Stimulated activated effector memory CD8-positive, alpha-beta T cell treated with anti-CD3 and anti-CD28 coated beads, Interleukin-12 subunit alpha, Interleukin-12 subunit beta, amount 100 ng/mL, for 72 hours (primary cell): ENCODE results near the gene ZNF431.
"Not testable (repeated sequence)": the region's sequence is repeated elsewhere in the genome, so short reads cannot be mapped to it uniquely, and the experiment has no call there.

ENCODE experiments used
- ATAC-seq: fragments of 150-1000 bp; cut with Tn5 transposase; 2 replicates; pipeline ENCODE4 v1.10.0; 2021
- DNase-seq, 2 donors: peaks; one replicate each; pipeline ENCODE4 v3.0.0; 2021 to 2022; ENCODE audit warnings: low spot score in 2 of 2
- H3K27ac Mint-ChIP-seq: one replicate; pipeline ENCODE4 v1.8.0; 2022; ENCODE audit warnings: mild to moderate bottlenecking, mixed read lengths
- H3K36me3 Mint-ChIP-seq: one replicate; pipeline ENCODE4 v1.8.0; 2022; ENCODE audit warnings: mild to moderate bottlenecking, mixed read lengths
- H3K4me1 Mint-ChIP-seq: one replicate; pipeline ENCODE4 v1.8.0; 2022; ENCODE audit warnings: mixed read lengths
- H3K4me3 Mint-ChIP-seq: one replicate; pipeline ENCODE4 v1.8.0; 2022; ENCODE audit warnings: mild to moderate bottlenecking, mixed read lengths
- H3K9me3 Mint-ChIP-seq: one replicate; pipeline ENCODE4 v1.8.0; 2022; ENCODE audit warnings: mixed read lengths

The ZNF431 gene

DNA sequence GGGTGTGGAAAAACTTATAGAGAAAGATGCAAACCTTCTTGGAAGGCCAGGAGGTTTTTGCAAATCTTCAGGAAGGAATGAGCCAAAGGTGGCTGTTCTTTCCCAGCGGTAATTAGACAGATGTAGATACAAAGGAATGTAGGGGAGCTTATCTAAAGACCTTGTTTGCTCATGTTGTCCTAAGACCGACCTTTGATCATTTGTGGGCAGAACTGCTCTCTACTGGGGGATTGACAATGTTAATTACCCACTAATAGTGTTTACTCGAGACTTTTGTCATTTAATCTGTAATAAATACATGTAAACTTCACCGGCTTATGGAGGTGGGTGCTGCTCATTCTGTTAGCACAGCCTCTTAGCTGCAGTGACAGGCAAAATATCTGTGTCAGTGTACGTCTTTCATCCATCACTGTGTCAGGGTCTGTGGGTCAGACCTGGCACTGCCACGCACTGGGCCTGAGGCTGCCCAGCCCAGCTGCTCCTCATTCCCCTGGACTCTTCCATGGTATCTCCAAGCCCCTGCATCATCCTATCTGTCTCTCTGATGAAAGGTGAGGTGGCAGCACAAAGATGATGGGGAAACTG, 68.3 kb downstream of the ZNF431 start:
- no peak for ATAC-seq
- Mint-ChIP-seq H3K36me3 (no peaks in the 10 kb centered on the region), H3K9me3 (no peaks in the 10 kb centered on the region), H3K27ac (no peak overlapping the region), H3K4me3 (no peak overlapping the region), H3K4me1 (no peaks in the 10 kb centered on the region)
- DNase-seq: no peak

DNA sequence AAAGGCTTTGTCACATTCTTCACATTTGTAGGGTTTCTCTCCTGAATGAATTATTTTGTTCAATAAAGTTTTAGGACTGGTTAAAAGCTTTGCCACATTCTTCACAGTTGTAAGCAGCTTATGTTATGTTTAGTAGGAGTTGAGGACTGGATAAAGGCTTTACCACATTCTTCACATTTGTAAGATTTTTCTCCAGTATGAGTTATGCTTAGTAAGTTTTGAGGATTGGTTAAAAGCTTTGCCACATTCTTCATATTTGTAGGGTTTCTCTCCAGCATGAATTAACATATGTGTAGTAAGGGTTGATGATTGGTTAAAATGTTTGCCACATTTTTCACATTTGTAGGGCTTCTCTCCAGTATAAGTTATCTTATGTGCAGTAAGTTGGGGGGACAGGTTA, 79.9 kb downstream of the ZNF431 start:
- H3K36me3 Mint-ChIP-seq: no peaks in the 10 kb centered on the region
- ATAC-seq (no peak), DNase-seq (no peak)
- no peaks in the 10 kb centered on the region for H3K9me3 Mint-ChIP-seq
- no peak overlapping the region for H3K27ac Mint-ChIP-seq
- no peaks in the 10 kb centered on the region for H3K4me1 Mint-ChIP-seq
- H3K4me3 Mint-ChIP-seq: no peak overlapping the region

DNA sequence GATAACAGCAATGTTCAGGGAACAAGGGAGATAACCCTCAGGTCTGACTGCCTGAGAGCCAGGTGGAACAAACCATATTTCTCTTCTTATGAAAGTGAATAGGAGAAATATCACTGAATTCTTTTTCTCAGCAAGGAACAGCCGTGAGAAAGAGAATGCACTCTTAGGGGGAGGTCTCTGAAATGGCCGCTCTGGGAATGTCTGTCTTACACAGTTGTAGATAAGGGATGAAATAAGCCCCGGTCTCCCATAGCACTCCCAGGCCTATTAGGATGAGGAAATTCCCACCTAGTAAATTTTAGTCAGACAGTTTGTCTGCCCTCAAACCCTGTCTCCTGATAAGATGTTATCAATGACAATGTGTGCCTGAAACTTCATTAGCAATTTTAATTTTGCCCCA, 88.1 kb downstream of the ZNF431 start:
- peaks cover 21% of the 10 kb centered on the region for H3K9me3 Mint-ChIP-seq
- H3K27ac Mint-ChIP-seq, H3K4me3 Mint-ChIP-seq, H3K36me3 Mint-ChIP-seq, ATAC-seq, DNase-seq, H3K4me1 Mint-ChIP-seq: not testable (repeated sequence)

DNA sequence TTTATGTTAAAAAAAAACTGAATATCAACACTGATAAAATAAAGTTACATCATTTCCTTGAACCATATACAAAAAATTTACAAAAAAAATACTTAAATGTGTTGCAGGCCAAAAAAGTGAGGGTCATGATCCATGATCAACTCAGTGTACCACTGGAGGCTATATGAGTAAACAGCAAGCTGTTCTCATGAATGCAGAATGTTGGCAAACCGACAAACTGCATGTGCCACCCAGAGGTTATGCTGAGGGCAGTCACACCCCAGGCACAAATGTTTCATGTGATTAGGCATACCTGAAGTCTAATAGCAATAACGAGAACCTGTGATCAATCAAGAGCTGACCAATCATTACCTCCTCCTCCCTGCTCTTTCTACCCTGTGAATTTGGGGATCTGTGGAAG, 91.9 kb downstream of the ZNF431 start:
- Mint-ChIP-seq H3K4me3 (no peak overlapping the region), H3K36me3 (no peaks in the 10 kb centered on the region), H3K9me3 (peaks cover 17% of the 10 kb centered on the region), H3K4me1 (no peaks in the 10 kb centered on the region), H3K27ac (no peak overlapping the region)
- DNase-seq: no peak
- no peak for ATAC-seq

DNA sequence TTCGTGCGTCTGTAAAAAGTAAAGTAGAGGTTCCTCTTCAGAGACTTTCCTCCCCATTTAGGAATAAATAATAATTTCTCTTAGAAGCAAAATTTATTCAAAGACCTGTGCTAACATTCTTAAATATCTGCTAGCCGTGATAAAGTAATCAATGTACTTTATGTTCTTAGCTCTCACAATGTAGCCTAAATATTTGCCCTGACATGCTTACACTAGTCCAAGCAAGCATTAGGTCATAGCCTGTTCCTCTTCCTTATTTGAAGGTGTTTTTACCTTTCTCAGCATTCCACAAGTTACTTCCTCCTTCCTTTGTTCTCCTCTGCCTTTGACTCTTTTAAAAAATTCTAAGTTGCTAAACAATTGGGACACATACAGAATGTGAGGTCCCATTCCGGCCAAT, 94.9 kb downstream of the ZNF431 start:
- not testable (repeated sequence) for H3K4me3 Mint-ChIP-seq, ATAC-seq, H3K4me1 Mint-ChIP-seq, DNase-seq, H3K27ac Mint-ChIP-seq, H3K9me3 Mint-ChIP-seq, H3K36me3 Mint-ChIP-seq

DNA sequence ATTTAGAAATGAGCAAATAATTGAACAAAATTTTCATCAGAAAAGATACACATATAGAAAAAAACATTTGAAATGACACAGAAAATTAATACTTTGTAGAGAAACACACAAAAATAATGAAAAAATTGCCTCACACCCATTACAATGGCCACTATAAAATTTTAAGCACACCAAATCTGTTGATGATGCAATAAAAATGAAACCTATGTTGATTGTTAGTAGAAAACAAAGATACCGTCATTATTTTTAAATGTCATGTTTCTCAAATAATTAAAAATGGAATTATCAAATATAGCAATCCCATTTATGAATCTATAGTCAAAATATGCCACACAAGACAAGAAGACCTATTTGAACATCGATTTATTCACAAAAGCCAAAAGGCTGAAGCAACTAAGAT, 96.8 kb downstream of the ZNF431 start:
- ATAC-seq: no peak

More for the DNA sequence above, 96.8 kb downstream of the ZNF431 start:
- no peak for DNase-seq
- H3K27ac Mint-ChIP-seq: no peak overlapping the region
- no peaks in the 10 kb centered on the region for H3K36me3 Mint-ChIP-seq
- no peak overlapping the region for H3K4me3 Mint-ChIP-seq
- no peaks in the 10 kb centered on the region for H3K4me1 Mint-ChIP-seq
- no peaks in the 10 kb centered on the region for H3K9me3 Mint-ChIP-seq
